SK-N-MC (cell line): ENCODE data around the gene PFN3.

Experiments
- EZH2 ChIP-seq: fragments of 200-600 bp; sonication (generic); IDR thresholded peaks from one replicate; pipeline ENCODE4 v1.6.1; 2017; ENCODE audit warnings: antibody characterized with exemption
- FOXP2 ChIP-seq: optimal IDR thresholded peaks from 2 replicates; pipeline ENCODE3; 2011; ENCODE audit warnings: mild to moderate bottlenecking, moderate library complexity; ENCODE audit not compliant: insufficient read depth; ENCODE audit errors: extremely low read length, control extremely low read depth
- POLR2AphosphoS5 ChIP-seq: IDR thresholded peaks from 2 replicates; pipeline ENCODE4 v1.6.1; 2012; ENCODE audit warnings: mild to moderate bottlenecking, low read depth, low read length, borderline replicate concordance

GRCh38 chr5:177414481-177414880 lies 14.0 kb upstream of the PFN3 start:
- TF ChIP-seq POLR2AphosphoS5 (no peak), FOXP2 (no peak), EZH2 (no peak)
